NCI-H446 (cell line): ENCODE results near the gene LFNG.

Experiments used
- DNase-seq, 2 experiments: peaks; one replicate each; lab custom pipeline; 2025; lab: John Stamatoyannopoulos, UW

Gene LFNG

GRCh38 chr7:2572101-2572842 is 52.7 kb downstream of the LFNG start:
- DNase-seq = no peak

GRCh38 chr7:2573761-2574160 is 54.2 kb downstream of the LFNG start:
- no peak for DNase-seq

GRCh38 chr7:2575046-2575732 is 55.6 kb downstream of the LFNG start:
- no peak for DNase-seq

DNA sequence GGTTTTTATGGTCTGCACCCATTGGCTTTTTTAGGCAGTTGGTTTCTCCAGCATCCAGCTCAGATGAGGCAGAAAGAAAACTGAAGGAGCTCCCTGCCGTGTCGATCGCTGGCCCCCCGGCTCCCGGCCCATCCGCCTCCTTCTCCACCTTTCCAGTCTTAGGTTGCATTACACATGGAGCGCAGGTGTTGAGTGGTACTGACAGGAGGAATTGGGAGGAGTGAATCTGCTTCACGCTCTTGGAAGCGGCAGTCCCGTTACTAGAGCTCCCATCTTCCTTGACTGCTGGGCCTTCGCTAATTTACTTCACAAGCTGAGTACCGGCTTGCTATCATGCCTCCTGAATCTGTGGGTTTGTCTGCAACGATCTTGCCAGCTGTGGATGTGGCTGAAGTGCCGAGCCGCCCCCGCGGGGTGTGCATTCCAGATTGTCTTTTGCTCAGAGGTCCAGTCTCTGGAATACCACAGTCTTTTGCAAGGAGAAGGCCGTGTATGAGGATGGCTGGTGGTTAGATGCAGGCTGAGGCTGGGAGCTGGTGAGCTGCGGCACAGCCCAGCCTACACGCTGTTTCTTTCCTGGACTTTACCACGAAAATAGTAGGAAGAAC is 56.3 kb downstream of the LFNG start:
- no peak for DNase-seq

- DNase-seq = no peak
Measured at GRCh38 chr7:2576742-2577491, 57.3 kb downstream of the LFNG start.
